Measurements from ENCODE around the gene STOM. TPM values are rescaled to one million over a fixed set of nuclear protein-coding genes. Genes with fewer than 3 reads are reported as not detected.

STOM gene
- total and polyA plus RNA-seq, 2 donors (not counting 1 experiment from before 2014, with no cell fraction given): 2.7 to 6.1 TPM

- intact Hi-C loops (cut with micrococcal nuclease): no loop called here
- H3K4me1 Mint-ChIP-seq: no peaks in the 10 kb centered on the region
- WGBS (ENCODE audit: insufficient coverage): 90% methylated on average over 1 of the region's 2 CpGs
These were observed 62.1 kb downstream of the STOM start for GRCh38 chr9:121307976-121308375.

More at GRCh38 chr9:121307976-121308375, 62.1 kb downstream of the STOM start:
- no peak for TF ChIP-seq CTCF (IDR thresholded peaks at IDR 0.05)
- no peak for TF ChIP-seq EZH2 (IDR thresholded peaks at IDR 0.05; ENCODE audit: borderline replicate concordance, insufficient read depth, low read depth, low read length, poor library complexity, severe bottlenecking)
- H3K27me3 Mint-ChIP-seq: no peaks in the 10 kb centered on the region
- Histone ChIP-seq H3K36me3 (replicated peaks in 1 of 2; ENCODE audit: control extremely low read depth in 1 of 2, control insufficient read depth in 1 of 2, extremely low read depth in 1 of 2, insufficient read depth in 2 of 2, low read length in 1 of 2) (peaks cover 0 to 42% of the 10 kb centered on the region in 2 experiments), H3K9ac (ENCODE audit: low read length) (no peak overlapping the region), H3K27me3 (replicated peaks in 1 of 4; ENCODE audit: control extremely low read depth in 1 of 4, control insufficient read depth in 3 of 4, insufficient read depth in 4 of 4, low read length in 3 of 4) (no peaks in the 10 kb centered on the region), H3K4me1 (ENCODE audit: control insufficient read depth in 2 of 2, insufficient read depth in 2 of 2, low read length in 2 of 2) (no peaks in the 10 kb centered on the region), H3K4me2 (replicated peaks; ENCODE audit: low read depth, low read length, poor library complexity, severe bottlenecking) (no peak overlapping the region), H3K79me2 (ENCODE audit: control insufficient read depth, insufficient read depth, low read length) (no peaks in the 10 kb centered on the region), H4K20me1 (ENCODE audit: control insufficient read depth, insufficient read depth, low read length, poor library complexity, severe bottlenecking) (no peaks in the 10 kb centered on the region), H2AFZ (ENCODE audit: insufficient read depth, low read depth, low read length, poor library complexity, severe bottlenecking) (no peak overlapping the region), H3K4me3 (ENCODE audit: control extremely low read depth in 1 of 5, extremely low read depth in 1 of 5, insufficient read depth in 1 of 5, low read depth in 2 of 5, low read length in 4 of 5) (no peak overlapping the region), H3K9me3 (ENCODE audit: control extremely low read depth in 1 of 3, control insufficient read depth in 2 of 3, insufficient read depth in 1 of 3, low read length in 2 of 3) (no peaks in the 10 kb centered on the region), H3K27ac (ENCODE audit: low read length in 2 of 2) (no peak overlapping the region)
- ChIA-PET POLR2A (no interaction called here), CTCF (interaction anchor here (0.9 to 4.3 kb wide), 3 partner anchors 10 to 29 kb away, joined by 3 to 25 read pairs (median 3); no protein-coding TSS in a partner anchor)
- H3K4me3 Mint-ChIP-seq: no peak overlapping the region
- H3K27ac Mint-ChIP-seq: no peak overlapping the region
- no peak for ATAC-seq (ENCODE audit: low read depth)
- H3K9me3 Mint-ChIP-seq (ENCODE audit: insufficient read depth): no peaks in the 10 kb centered on the region
- DNase-seq: no peak

Measured in B cell (primary cell).